Measurements from ENCODE around the gene C10orf67.
"Not testable (repeated sequence)": the region's sequence is repeated elsewhere in the genome, so short reads cannot be mapped to it uniquely, and the experiment has no call there.

DNA sequence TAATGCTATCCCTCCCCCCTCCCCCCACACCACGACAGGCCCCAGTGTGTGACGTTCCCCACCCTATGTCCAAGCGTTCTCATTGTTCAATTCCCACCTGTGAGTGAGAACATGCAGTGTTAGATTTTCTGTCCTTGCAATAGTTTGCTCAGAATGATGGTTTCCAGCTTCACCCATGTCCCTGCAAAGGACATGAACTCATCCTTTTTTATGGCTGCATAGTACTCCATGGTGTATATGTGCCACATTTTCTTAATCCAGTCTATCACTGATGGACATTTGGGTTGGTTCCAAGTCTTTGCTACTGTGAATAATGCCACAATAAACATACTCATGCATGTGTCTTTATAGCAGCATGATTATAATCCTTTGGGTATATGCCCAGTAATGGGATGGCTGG is 42.9 kb upstream of the C10orf67 start:
- not testable (repeated sequence) for TF ChIP-seq EZH2 (IDR thresholded peaks at IDR 0.05; ENCODE audit: low read depth, unreplicated experiment); CTCF (conservative IDR thresholded peaks at IDR 0.05; ENCODE audit: low read depth in 2 of 2); EZH2phosphoT487 (IDR thresholded peaks at IDR 0.05; ENCODE audit: unreplicated experiment); POLR2AphosphoS5 (IDR thresholded peaks at IDR 0.05; ENCODE audit: low read depth); CREB1 (CRISPR knock-in tag; IDR thresholded peaks at IDR 0.05; ENCODE audit: low read depth); JUNB (IDR thresholded peaks at IDR 0.05; ENCODE audit: unreplicated experiment); ZNF114 (CRISPR knock-in tag; IDR thresholded peaks at IDR 0.05); ZNF331 (CRISPR knock-in tag; IDR thresholded peaks at IDR 0.05; ENCODE audit: low read depth)
- TF ChIP-seq, protein P1, sequence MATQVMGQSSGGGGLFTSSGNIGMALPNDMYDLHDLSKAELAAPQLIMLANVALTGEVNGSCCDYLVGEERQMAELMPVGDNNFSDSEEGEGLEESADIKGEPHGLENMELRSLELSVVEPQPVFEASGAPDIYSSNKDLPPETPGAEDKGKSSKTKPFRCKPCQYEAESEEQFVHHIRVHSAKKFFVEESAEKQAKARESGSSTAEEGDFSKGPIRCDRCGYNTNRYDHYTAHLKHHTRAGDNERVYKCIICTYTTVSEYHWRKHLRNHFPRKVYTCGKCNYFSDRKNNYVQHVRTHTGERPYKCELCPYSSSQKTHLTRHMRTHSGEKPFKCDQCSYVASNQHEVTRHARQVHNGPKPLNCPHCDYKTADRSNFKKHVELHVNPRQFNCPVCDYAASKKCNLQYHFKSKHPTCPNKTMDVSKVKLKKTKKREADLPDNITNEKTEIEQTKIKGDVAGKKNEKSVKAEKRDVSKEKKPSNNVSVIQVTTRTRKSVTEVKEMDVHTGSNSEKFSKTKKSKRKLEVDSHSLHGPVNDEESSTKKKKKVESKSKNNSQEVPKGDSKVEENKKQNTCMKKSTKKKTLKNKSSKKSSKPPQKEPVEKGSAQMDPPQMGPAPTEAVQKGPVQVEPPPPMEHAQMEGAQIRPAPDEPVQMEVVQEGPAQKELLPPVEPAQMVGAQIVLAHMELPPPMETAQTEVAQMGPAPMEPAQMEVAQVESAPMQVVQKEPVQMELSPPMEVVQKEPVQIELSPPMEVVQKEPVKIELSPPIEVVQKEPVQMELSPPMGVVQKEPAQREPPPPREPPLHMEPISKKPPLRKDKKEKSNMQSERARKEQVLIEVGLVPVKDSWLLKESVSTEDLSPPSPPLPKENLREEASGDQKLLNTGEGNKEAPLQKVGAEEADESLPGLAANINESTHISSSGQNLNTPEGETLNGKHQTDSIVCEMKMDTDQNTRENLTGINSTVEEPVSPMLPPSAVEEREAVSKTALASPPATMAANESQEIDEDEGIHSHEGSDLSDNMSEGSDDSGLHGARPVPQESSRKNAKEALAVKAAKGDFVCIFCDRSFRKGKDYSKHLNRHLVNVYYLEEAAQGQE (IDR thresholded peaks at IDR 0.05; ENCODE audit: unreplicated experiment), result not testable (repeated sequence)
